OCI-LY7 (cell line): Measurements from ENCODE around the gene EOMES. TPM values are rescaled to one million over a fixed set of nuclear protein-coding genes. Genes with fewer than 3 reads are reported as not detected.

Experiments used
- BruUV-seq: library from RNA; stranded (reverse); fragments of 400-500 nt; replicated peaks from 2 replicates; lab custom pipeline; 2021; lab: Mats Ljungman, UMichigan
- CTCF ChIA-PET: fragments of 300-600 bp; sonication (Branson Sonifier 250); formaldehyde crosslinking; loops from one replicate; lab custom pipeline; 2022; ENCODE audit warnings: antibody characterized with exemption; ENCODE audit not compliant: unreplicated experiment; lab: Charles Lee
- POLR2A ChIA-PET: fragments of 300-600 bp; sonication (Branson Sonifier 250); formaldehyde crosslinking; loops from one replicate; lab custom pipeline; 2022; ENCODE audit warnings: antibody characterized with exemption; lab: Charles Lee
- DNase-seq: peaks from one replicate; pipeline ENCODE4 v3.0.0-alpha.2; 2015; ENCODE audit warnings: low spot score
- H2AFZ ChIP-seq: fragments of 200-600 bp; sonication (generic), shearing (Covaris generic); 2 replicates; pipeline ENCODE4 v1.6.1; 2014; ENCODE audit warnings: mild to moderate bottlenecking, antibody characterized with exemption, low read length, moderate library complexity
- H3K27ac ChIP-seq: fragments of 200-600 bp; sonication (generic); 2 replicates; pipeline ENCODE4 v1.5.1; 2014; ENCODE audit warnings: mixed run types, low read depth, mild to moderate bottlenecking, moderate library complexity, low read length, inconsistent platforms; ENCODE audit not compliant: poor library complexity, severe bottlenecking
- H3K36me3 ChIP-seq: fragments of 200-600 bp; sonication (generic); 2 replicates; pipeline ENCODE4 v1.6.1; 2014; ENCODE audit warnings: mild to moderate bottlenecking, antibody characterized with exemption, low read length, moderate library complexity, mixed read lengths; ENCODE audit not compliant: insufficient read depth
- H3K4me1 ChIP-seq: fragments of 200-600 bp; sonication (generic); 2 replicates; pipeline ENCODE4 v1.5.1; 2014; ENCODE audit warnings: mild to moderate bottlenecking, low read length; ENCODE audit not compliant: insufficient read depth, poor library complexity, severe bottlenecking
- H3K4me2 ChIP-seq: fragments of 200-600 bp; sonication (generic); 2 replicates; pipeline ENCODE4 v1.6.1; 2014; ENCODE audit warnings: mild to moderate bottlenecking, low read length
- H3K4me3 ChIP-seq: fragments of 200-600 bp; sonication (generic); 2 replicates; pipeline ENCODE4 v1.5.1; 2014; ENCODE audit warnings: mild to moderate bottlenecking, low read depth, low read length; ENCODE audit not compliant: poor library complexity, severe bottlenecking
- H3K79me2 ChIP-seq: fragments of 200-600 bp; sonication (generic); 2 replicates; pipeline ENCODE4 v1.6.1; 2016; ENCODE audit warnings: low read depth, mild to moderate bottlenecking, low read length, moderate library complexity, mixed read lengths; ENCODE audit not compliant: insufficient read depth
- H3K9me2 ChIP-seq: fragments of 200-600 bp; sonication (generic); 2 replicates; pipeline ENCODE4 v1.6.1; 2016; ENCODE audit warnings: mild to moderate bottlenecking, low read length, mixed read lengths; ENCODE audit not compliant: insufficient read depth
- H3K9me3 ChIP-seq: fragments of 200-600 bp; sonication (generic); 2 replicates; pipeline ENCODE4 v1.6.1; 2014; ENCODE audit warnings: mild to moderate bottlenecking, mixed run types, low read length, mixed read lengths
- H4K20me1 ChIP-seq: fragments of 200-600 bp; sonication (generic); 2 replicates; pipeline ENCODE4 v1.6.1; 2014; ENCODE audit warnings: mild to moderate bottlenecking, antibody characterized with exemption, low read length, moderate library complexity, mixed read lengths; ENCODE audit not compliant: insufficient read depth
- EZH2phosphoT487 ChIP-seq: fragments of 200-600 bp; sonication (generic); IDR thresholded peaks from 2 replicates; pipeline ENCODE4 v1.6.1; 2018; ENCODE audit warnings: low read depth, borderline replicate concordance, mild to moderate bottlenecking, mixed run types, antibody characterized with exemption, low read length, moderate library complexity, mixed read lengths
- intact Hi-C: fragments of 100-400 bp; cut with micrococcal nuclease; formaldehyde crosslinking; loops from one replicate; pipeline ENCODE4 v1.10.0; 2022; ENCODE audit not compliant: unreplicated experiment
- total RNA-seq, 2 experiments: library from RNA; depleted of rRNA in 1 of 2; stranded (reverse); fragments of >200 nt in 1 of 2; shearing (Covaris generic) in 1 of 2; gene quantifications; 2 replicates each; pipeline ENCODE4 v1.2.3, GENCODE V29; 2014 to 2022
- TF ChIP-seq, protein P1 (sequence below): fragments of 200-600 bp; sonication (generic); conservative IDR thresholded peaks from 2 replicates; pipeline ENCODE4 v1.5.1; 2014; ENCODE audit warnings: mild to moderate bottlenecking, antibody characterized with exemption, low read length, moderate library complexity, mixed read lengths

Gene EOMES
- total RNA-seq, 2 experiments from 2014 or later, result not detected

DNA sequence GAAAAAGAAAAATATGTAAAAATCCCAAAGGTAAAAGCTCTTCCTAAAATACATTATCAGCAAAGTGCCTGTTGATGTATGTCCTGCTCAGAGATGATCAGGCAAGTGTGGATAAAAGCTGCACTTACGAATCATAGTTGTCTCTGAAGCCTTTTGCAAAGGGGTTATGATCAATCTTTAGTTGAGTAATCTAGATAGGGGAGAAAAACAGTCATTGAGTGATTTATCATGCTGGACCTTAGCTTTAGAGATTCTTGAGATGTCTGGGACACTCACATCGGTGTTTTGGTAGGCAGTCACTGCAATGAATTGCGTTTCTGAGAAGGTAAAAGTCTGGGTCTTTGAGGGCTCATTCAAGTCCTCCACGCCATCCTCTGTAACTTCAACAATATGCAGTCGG is 3.7 kb downstream of the EOMES start:
- TF ChIP-seq, protein P1, sequence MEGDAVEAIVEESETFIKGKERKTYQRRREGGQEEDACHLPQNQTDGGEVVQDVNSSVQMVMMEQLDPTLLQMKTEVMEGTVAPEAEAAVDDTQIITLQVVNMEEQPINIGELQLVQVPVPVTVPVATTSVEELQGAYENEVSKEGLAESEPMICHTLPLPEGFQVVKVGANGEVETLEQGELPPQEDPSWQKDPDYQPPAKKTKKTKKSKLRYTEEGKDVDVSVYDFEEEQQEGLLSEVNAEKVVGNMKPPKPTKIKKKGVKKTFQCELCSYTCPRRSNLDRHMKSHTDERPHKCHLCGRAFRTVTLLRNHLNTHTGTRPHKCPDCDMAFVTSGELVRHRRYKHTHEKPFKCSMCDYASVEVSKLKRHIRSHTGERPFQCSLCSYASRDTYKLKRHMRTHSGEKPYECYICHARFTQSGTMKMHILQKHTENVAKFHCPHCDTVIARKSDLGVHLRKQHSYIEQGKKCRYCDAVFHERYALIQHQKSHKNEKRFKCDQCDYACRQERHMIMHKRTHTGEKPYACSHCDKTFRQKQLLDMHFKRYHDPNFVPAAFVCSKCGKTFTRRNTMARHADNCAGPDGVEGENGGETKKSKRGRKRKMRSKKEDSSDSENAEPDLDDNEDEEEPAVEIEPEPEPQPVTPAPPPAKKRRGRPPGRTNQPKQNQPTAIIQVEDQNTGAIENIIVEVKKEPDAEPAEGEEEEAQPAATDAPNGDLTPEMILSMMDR, result no peak
- no peak for TF ChIP-seq EZH2phosphoT487
- no peaks in the 10 kb centered on the region for H3K79me2 ChIP-seq
- H4K20me1 ChIP-seq, result no peaks in the 10 kb centered on the region
- BruUV-seq, result no TSS peak
- POLR2A ChIA-PET, result no interaction called here
- intact Hi-C loops, result no loop called here
- no peak overlapping the region for H2AFZ ChIP-seq
- no peaks in the 10 kb centered on the region for H3K9me2 ChIP-seq
- no peak for DNase-seq
- no peaks in the 10 kb centered on the region for H3K9me3 ChIP-seq
- H3K36me3 ChIP-seq, result no peaks in the 10 kb centered on the region
- H3K27ac ChIP-seq, result no peak overlapping the region
- no peaks in the 10 kb centered on the region for H3K4me1 ChIP-seq
- no peak overlapping the region for H3K4me3 ChIP-seq
- CTCF ChIA-PET, result no interaction called here
- H3K4me2 ChIP-seq, result no peak overlapping the region

DNA sequence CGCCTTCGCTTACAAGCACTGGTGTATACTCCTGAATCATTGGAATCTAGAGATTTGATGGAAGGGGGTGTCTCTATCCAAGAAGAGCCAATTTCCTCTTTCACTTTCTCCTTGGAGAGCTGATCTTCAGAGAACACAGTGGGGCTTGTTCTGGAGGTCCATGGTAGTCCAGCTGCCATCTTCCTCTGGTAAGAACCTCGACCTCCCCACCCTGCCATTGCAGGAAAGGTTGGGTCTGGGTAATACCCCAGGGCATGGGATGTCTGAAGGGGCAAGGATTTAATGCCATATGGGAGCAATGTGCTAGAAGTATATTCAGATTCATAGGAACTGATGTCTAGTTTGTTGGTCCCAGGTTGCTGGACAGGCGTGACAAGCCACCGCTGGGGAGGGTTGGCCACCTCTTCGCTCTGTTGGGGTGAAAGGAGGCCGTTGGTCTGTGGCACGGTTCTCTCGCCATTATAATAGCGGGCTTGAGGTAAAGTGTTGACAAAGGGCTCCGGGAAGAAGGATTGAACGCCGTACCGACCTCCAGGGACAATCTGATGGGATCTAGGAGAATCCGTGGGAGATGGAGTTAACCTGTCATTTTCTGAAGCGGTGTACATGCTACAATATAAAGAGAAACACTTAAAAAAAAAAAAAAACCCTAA is 4.8 kb downstream of the EOMES start:
- Histone ChIP-seq H3K4me1 (no peaks in the 10 kb centered on the region), H3K27ac (no peak overlapping the region), H3K9me2 (no peaks in the 10 kb centered on the region), H3K9me3 (no peaks in the 10 kb centered on the region), H3K4me3 (no peak overlapping the region), H3K79me2 (no peaks in the 10 kb centered on the region), H3K4me2 (no peak overlapping the region), H4K20me1 (no peaks in the 10 kb centered on the region), H2AFZ (no peak overlapping the region), H3K36me3 (no peaks in the 10 kb centered on the region)
- ChIA-PET CTCF (no interaction called here), POLR2A (interaction anchor here (0.5 kb wide), 1 partner anchor 960 kb away, joined by 3 read pairs; no protein-coding TSS in a partner anchor)
- no peak for DNase-seq
- no TSS peak for BruUV-seq
- intact Hi-C loops, result no loop called here
- TF ChIP-seq EZH2phosphoT487, result no peak
- TF ChIP-seq, protein P1, result no peak

DNA sequence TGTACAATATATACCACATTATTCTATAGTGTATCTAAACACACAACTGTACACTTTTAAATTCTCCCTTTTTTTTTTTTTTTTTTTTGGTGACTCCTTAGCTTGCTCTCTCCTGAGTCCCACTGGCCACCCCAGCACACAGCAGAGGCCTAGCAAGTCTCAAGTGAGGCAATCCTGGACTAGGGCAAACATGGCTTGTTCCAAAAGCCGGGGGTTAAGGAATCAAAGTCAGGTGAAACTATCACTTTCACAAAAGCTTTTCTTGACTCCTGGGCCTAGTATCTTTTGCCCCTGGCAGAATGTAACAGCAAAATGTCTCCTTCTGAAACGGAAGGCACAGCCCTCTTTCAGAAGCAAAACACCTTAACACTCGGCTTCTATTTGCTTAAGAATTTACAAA is 5.8 kb downstream of the EOMES start:
- CTCF ChIA-PET, result interaction anchor here (0.6 kb wide), 1 partner anchor 1168 kb away, joined by 3 read pairs; no protein-coding TSS in a partner anchor
- Histone ChIP-seq H3K9me3 (no peaks in the 10 kb centered on the region), H3K27ac (no peak overlapping the region), H3K4me1 (no peaks in the 10 kb centered on the region), H3K9me2 (no peaks in the 10 kb centered on the region), H3K79me2 (no peaks in the 10 kb centered on the region), H3K4me2 (no peak overlapping the region), H4K20me1 (no peaks in the 10 kb centered on the region), H3K36me3 (no peaks in the 10 kb centered on the region), H3K4me3 (no peak overlapping the region), H2AFZ (no peak overlapping the region)
- POLR2A ChIA-PET, result no interaction called here
- TF ChIP-seq EZH2phosphoT487, result no peak
- TF ChIP-seq, protein P1, result no peak
- no TSS peak for BruUV-seq
- no peak for DNase-seq
- intact Hi-C loops, result no loop called here
